ENCODE data around the gene CASS4. TPM values are rescaled to one million over a fixed set of nuclear protein-coding genes. Genes with fewer than 3 reads are reported as not detected.

CASS4 gene
- total RNA-seq, 1 donor from 2014 or later, result 0.74 TPM

- TF ChIP-seq POLR2A (IDR thresholded peaks at IDR 0.05) (no peak), CTCF (IDR thresholded peaks at IDR 0.05) (no peak), POLR2AphosphoS5 (IDR thresholded peaks at IDR 0.05; ENCODE audit: insufficient read depth in 1 of 2, low read depth in 1 of 2) (no peak)
- no peaks in the 10 kb centered on the region for H3K27me3 ChIP-seq
- intact Hi-C loops (cut with DNase I), result no loop called here
- H3K4me1 ChIP-seq, result no peaks in the 10 kb centered on the region
- no peaks in the 10 kb centered on the region for H3K36me3 ChIP-seq
- H3K4me3 ChIP-seq, result no peak overlapping the region
- no peak for DNase-seq (ENCODE audit: extremely low spot score in 2 of 2)
- H3K9me3 ChIP-seq, result no peaks in the 10 kb centered on the region
- H3K27ac ChIP-seq, result no peak overlapping the region
Observed at GRCh38 chr20:56414842-56415765, 3.0 kb downstream of the CASS4 start.

GRCh38 chr20:56417402-56417801 is 5.3 kb downstream of the CASS4 start:
- H3K4me3 ChIP-seq, result no peak overlapping the region
- DNase-seq (ENCODE audit: extremely low spot score in 2 of 2), result peak in 1 of 2 donors; percentile 18
- H3K27ac ChIP-seq, result no peak overlapping the region
- no peaks in the 10 kb centered on the region for H3K27me3 ChIP-seq
- H3K9me3 ChIP-seq, result no peaks in the 10 kb centered on the region
- no peaks in the 10 kb centered on the region for H3K4me1 ChIP-seq
- no peaks in the 10 kb centered on the region for H3K36me3 ChIP-seq
- intact Hi-C loops (cut with DNase I), result no loop called here
- no peak for TF ChIP-seq POLR2AphosphoS5 (IDR thresholded peaks at IDR 0.05; ENCODE audit: insufficient read depth in 1 of 2, low read depth in 1 of 2)
- TF ChIP-seq CTCF (IDR thresholded peaks at IDR 0.05), result no peak
- TF ChIP-seq POLR2A (IDR thresholded peaks at IDR 0.05), result no peak

- Histone ChIP-seq H3K4me3 (no peak overlapping the region), H3K27me3 (no peaks in the 10 kb centered on the region), H3K4me1 (no peaks in the 10 kb centered on the region), H3K27ac (no peak overlapping the region), H3K9me3 (no peaks in the 10 kb centered on the region), H3K36me3 (no peaks in the 10 kb centered on the region)
- intact Hi-C loops (cut with DNase I), result no loop called here
- TF ChIP-seq POLR2A (IDR thresholded peaks at IDR 0.05) (no peak), POLR2AphosphoS5 (IDR thresholded peaks at IDR 0.05; ENCODE audit: insufficient read depth in 1 of 2, low read depth in 1 of 2) (no peak), CTCF (IDR thresholded peaks at IDR 0.05) (no peak)
- DNase-seq (ENCODE audit: extremely low spot score in 2 of 2), result no peak
Observed at GRCh38 chr20:56417911-56418310, 5.9 kb downstream of the CASS4 start.

- Histone ChIP-seq H3K9me3 (no peaks in the 10 kb centered on the region), H3K4me3 (no peak overlapping the region), H3K27ac (no peak overlapping the region), H3K36me3 (no peaks in the 10 kb centered on the region), H3K4me1 (no peaks in the 10 kb centered on the region), H3K27me3 (no peaks in the 10 kb centered on the region)
- DNase-seq (ENCODE audit: extremely low spot score in 2 of 2), result peak in 1 of 2 donors; percentile 13
- intact Hi-C loops (cut with DNase I), result no loop called here
- TF ChIP-seq POLR2AphosphoS5 (IDR thresholded peaks at IDR 0.05; ENCODE audit: insufficient read depth in 1 of 2, low read depth in 1 of 2) (no peak), CTCF (IDR thresholded peaks at IDR 0.05) (no peak), POLR2A (IDR thresholded peaks at IDR 0.05) (no peak)
Observed at GRCh38 chr20:56418385-56418861, 6.4 kb downstream of the CASS4 start.

GRCh38 chr20:56420028-56420427 is 8.0 kb downstream of the CASS4 start:
- H3K27ac ChIP-seq, result no peak overlapping the region
- TF ChIP-seq CTCF (IDR thresholded peaks at IDR 0.05) (no peak), POLR2A (IDR thresholded peaks at IDR 0.05) (no peak), POLR2AphosphoS5 (IDR thresholded peaks at IDR 0.05; ENCODE audit: insufficient read depth in 1 of 2, low read depth in 1 of 2) (no peak)
- no peak overlapping the region for H3K4me3 ChIP-seq
- no peaks in the 10 kb centered on the region for H3K9me3 ChIP-seq
- no peaks in the 10 kb centered on the region for H3K4me1 ChIP-seq
- no peaks in the 10 kb centered on the region for H3K27me3 ChIP-seq
- H3K36me3 ChIP-seq, result no peaks in the 10 kb centered on the region
- DNase-seq (ENCODE audit: extremely low spot score in 2 of 2), result peak in 1 of 2 donors; percentile 16
- intact Hi-C loops (cut with DNase I), result no loop called here
